Neural cell (in vitro differentiated cells): ENCODE data around the gene COX7A2. TPM values are rescaled to one million over a fixed set of nuclear protein-coding genes. Genes with fewer than 3 reads are reported as not detected.

ENCODE experiments used
- H2AFZ ChIP-seq: fragments of 200-600, 300-800 bp; sonication (generic), shearing (Covaris generic); 2 replicates; pipeline ENCODE4 v1.6.0; 2014; ENCODE audit warnings: low read depth, mild to moderate bottlenecking, antibody characterized with exemption, low read length, moderate library complexity
- H3F3A ChIP-seq: fragments of 200-600 bp; shearing (Covaris generic); 2 replicates; pipeline ENCODE4 v1.6.1; 2016; ENCODE audit warnings: mild to moderate bottlenecking, moderate library complexity, mixed read lengths, antibody characterized with exemption, low read length; ENCODE audit not compliant: insufficient read depth, poor library complexity, severe bottlenecking
- H3K27ac ChIP-seq: fragments of 200-600, 300-800 bp; sonication (generic), shearing (Covaris generic); 2 replicates; pipeline ENCODE4 v1.5.1; 2014; ENCODE audit warnings: mild to moderate bottlenecking, low read length, moderate library complexity
- H3K27me3 ChIP-seq: fragments of 300-800, 200-600 bp; sonication (generic), shearing (Covaris generic); 2 replicates; pipeline ENCODE4 v1.6.0; 2014; ENCODE audit warnings: mild to moderate bottlenecking, low read depth, low read length, moderate library complexity; ENCODE audit not compliant: insufficient read depth
- H3K36me3 ChIP-seq: fragments of 300-800, 200-600 bp; sonication (generic), shearing (Covaris generic); 2 replicates; pipeline ENCODE4 v1.5.1; 2014; ENCODE audit warnings: mild to moderate bottlenecking, antibody characterized with exemption, low read length, moderate library complexity; ENCODE audit not compliant: insufficient read depth
- H3K4me2 ChIP-seq: fragments of 300-800, 200-600 bp; sonication (generic), shearing (Covaris generic); 2 replicates; pipeline ENCODE4 v1.6.0; 2014; ENCODE audit warnings: mild to moderate bottlenecking, low read length
- H3K4me3 ChIP-seq: fragments of 300-800, 200-600 bp; sonication (generic), shearing (Covaris generic); 2 replicates; pipeline ENCODE4 v1.5.1; 2014; ENCODE audit warnings: mild to moderate bottlenecking, low read length, moderate library complexity
- H3K79me2 ChIP-seq: fragments of 200-600 bp; shearing (Covaris generic); replicated peaks from 2 replicates; pipeline ENCODE4 v1.6.0; 2014; ENCODE audit warnings: mild to moderate bottlenecking, low read length, moderate library complexity; ENCODE audit not compliant: insufficient read depth
- H3K9ac ChIP-seq: fragments of 300-800, 200-600 bp; sonication (generic), shearing (Covaris generic); 2 replicates; pipeline ENCODE4 v1.6.1; 2016; ENCODE audit warnings: mild to moderate bottlenecking, low read length, mixed read lengths
- H3K9me2 ChIP-seq: fragments of 200-600 bp; shearing (Covaris generic); 2 replicates; pipeline ENCODE4 v1.6.1; 2016; ENCODE audit warnings: mild to moderate bottlenecking, low read length, mixed read lengths; ENCODE audit not compliant: insufficient read depth
- H3K9me3 ChIP-seq: fragments of 200-600, 300-800 bp; sonication (generic), shearing (Covaris generic); 2 replicates; pipeline ENCODE4 v1.6.1; 2016; ENCODE audit warnings: mild to moderate bottlenecking, mixed run types, low read length, moderate library complexity, mixed read lengths
- H4K20me1 ChIP-seq: fragments of 200-600 bp; shearing (Covaris generic); 2 replicates; pipeline ENCODE4 v1.6.1; 2016; ENCODE audit warnings: mild to moderate bottlenecking, mixed run types; ENCODE audit not compliant: insufficient read depth
- EP300 ChIP-seq: fragments of 450-650 bp; conservative IDR thresholded peaks from 2 replicates; pipeline ENCODE4 v1.6.1; 2014; ENCODE audit warnings: antibody characterized with exemption, mild to moderate bottlenecking, moderate library complexity; ENCODE audit not compliant: poor library complexity, severe bottlenecking
- EZH2 ChIP-seq: fragments of 200-600, 300-800 bp; shearing (Covaris generic), sonication (generic); IDR thresholded peaks from 2 replicates; pipeline ENCODE4 v1.6.1; 2014; ENCODE audit warnings: antibody characterized with exemption, low read length, borderline replicate concordance, mild to moderate bottlenecking; ENCODE audit not compliant: insufficient read depth, poor library complexity, severe bottlenecking
- MXI1 ChIP-seq: fragments of 450-650 bp; conservative IDR thresholded peaks from 2 replicates; pipeline ENCODE4 v1.6.1; 2014; ENCODE audit warnings: antibody characterized with exemption, mild to moderate bottlenecking; ENCODE audit not compliant: poor library complexity, severe bottlenecking
- POLR2AphosphoS5 ChIP-seq: IDR thresholded peaks from 2 replicates; pipeline ENCODE4 v1.6.1; 2012
- RAD21 ChIP-seq: fragments of 450-650 bp; conservative IDR thresholded peaks from 2 replicates; pipeline ENCODE4 v1.6.1; 2014; ENCODE audit warnings: antibody characterized with exemption, mild to moderate bottlenecking, moderate library complexity
- SMC3 ChIP-seq: fragments of 450-650 bp; conservative IDR thresholded peaks from 2 replicates; pipeline ENCODE4 v1.6.1; 2014; ENCODE audit warnings: antibody characterized with exemption, mild to moderate bottlenecking, moderate library complexity; ENCODE audit not compliant: poor library complexity
- TAF1 ChIP-seq: IDR thresholded peaks from 2 replicates; pipeline ENCODE4 v1.6.1; 2012; ENCODE audit warnings: low read depth
- polyA plus RNA-seq: library from polyadenylated mRNA; depleted of rRNA; stranded (reverse); fragments of >200 nt; gene quantifications from 2 replicates; pipeline ENCODE4 v1.2.3, GENCODE V29; 2014
- TF ChIP-seq, protein P1 (sequence below): fragments of 450-650 bp; IDR thresholded peaks from 2 replicates; pipeline ENCODE4 v1.5.1; 2014; ENCODE audit warnings: antibody characterized with exemption, mild to moderate bottlenecking, moderate library complexity; ENCODE audit not compliant: poor library complexity, severe bottlenecking
- TF ChIP-seq, protein P2 (sequence below): IDR thresholded peaks from 2 replicates; pipeline ENCODE4 v1.6.1; 2012; ENCODE audit warnings: borderline replicate concordance

Gene COX7A2
- polyA plus RNA-seq, 1 donor from 2014 or later, result 2,909 TPM

DNA sequence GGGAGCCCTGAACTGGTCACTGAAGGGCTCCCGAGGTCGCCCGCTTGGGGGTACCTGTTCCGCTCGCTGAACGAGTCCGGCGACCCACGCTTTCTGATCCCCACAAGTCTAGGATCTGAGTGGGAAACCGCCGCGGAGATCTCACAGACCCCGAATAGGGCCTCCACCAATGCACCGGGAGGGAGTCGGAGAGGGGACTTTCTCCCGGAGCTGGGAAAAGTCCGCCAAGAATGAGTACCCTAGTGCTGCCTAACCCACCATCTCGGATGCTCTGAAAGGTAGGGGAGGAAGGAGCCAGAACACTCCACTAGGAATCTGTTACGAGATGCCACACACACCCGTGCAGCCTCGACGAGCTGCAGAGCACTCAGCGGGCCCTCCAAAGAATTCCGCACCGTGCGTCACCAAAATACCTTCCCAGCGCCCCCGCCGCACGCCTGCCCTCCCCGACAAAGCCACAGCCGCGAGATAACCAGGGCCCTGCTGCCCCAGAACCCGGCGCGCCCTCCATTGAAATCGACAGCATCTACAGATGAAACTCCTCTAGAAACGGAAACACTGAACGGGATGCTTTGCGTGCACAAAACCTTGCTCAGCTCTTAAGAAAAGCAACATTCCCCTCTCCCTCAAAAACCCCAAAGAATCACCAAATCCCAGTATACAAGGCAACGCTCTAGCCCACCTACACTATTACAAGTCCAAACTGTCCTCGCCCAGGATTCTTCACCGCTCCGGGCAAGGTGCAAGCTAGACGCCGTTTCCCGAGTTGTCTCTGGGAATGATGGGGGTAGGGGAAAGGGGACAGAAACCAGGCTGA lies 38.4 kb downstream of the COX7A2 start:
- Histone ChIP-seq H3K4me2 (peak overlapping the region; percentile 98), H3K27ac (no peak overlapping the region), H3K4me3 (peak overlapping the region; percentile 69), H3K9me3 (no peaks in the 10 kb centered on the region), H2AFZ (peak overlapping the region; percentile 1), H3K79me2 (no peaks in the 10 kb centered on the region), H3K9ac (no peak overlapping the region), H3K9me2 (no peaks in the 10 kb centered on the region), H3K36me3 (no peaks in the 10 kb centered on the region), H3K27me3 (peaks cover 97% of the 10 kb centered on the region), H3F3A (no peaks in the 10 kb centered on the region), H4K20me1 (no peaks in the 10 kb centered on the region)
- TF ChIP-seq EZH2 (peak; percentile 66), POLR2AphosphoS5 (no peak)

DNA sequence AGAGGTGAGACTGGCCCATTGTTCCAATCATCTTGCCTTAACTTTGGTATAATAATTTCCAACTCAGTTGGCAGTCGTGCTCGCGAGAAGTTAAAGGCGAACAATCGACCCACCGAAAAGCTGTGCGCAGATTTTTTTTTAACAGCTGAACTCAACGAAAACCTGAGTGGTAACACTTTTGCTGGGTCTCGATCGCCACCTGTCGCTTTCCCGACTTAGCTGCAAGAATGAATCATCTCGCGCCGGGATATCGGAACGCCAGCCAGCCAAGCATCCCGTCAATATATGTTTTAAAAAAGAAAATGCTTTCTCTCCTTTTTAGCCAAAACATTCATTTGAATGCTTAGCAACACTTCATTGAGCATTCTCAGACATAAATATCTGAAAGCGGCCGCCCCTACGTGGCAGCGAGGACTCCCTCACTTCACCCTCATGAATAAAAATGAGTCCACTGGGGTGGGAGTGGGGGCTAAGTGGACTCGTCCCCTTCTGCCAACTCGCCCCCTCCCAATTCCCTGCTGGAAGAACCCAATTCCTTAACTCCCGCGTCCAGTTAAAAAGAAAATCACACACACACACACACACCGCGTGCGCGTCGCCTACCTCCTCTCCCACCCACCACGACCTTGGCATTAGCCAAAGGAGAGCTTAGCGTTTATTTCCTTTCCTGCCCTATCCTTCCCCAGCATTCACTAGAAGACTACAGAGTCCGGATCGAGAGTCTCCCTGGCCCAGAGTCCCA lies 39.2 kb downstream of the COX7A2 start:
- Histone ChIP-seq H3K36me3 (no peaks in the 10 kb centered on the region), H3K4me3 (peak overlapping the region; percentile 69), H3K9ac (peak overlapping the region; percentile 24), H3F3A (no peaks in the 10 kb centered on the region), H3K27ac (no peak overlapping the region), H3K4me2 (peak overlapping the region; percentile 98), H3K27me3 (peaks cover 90% of the 10 kb centered on the region), H3K9me3 (no peaks in the 10 kb centered on the region), H4K20me1 (no peaks in the 10 kb centered on the region), H2AFZ (no peak overlapping the region), H3K9me2 (no peaks in the 10 kb centered on the region), H3K79me2 (no peaks in the 10 kb centered on the region)
- TF ChIP-seq RAD21 (peak; percentile 95), EZH2 (no peak), SMC3 (peak; percentile 97)
- TF ChIP-seq, protein P1, sequence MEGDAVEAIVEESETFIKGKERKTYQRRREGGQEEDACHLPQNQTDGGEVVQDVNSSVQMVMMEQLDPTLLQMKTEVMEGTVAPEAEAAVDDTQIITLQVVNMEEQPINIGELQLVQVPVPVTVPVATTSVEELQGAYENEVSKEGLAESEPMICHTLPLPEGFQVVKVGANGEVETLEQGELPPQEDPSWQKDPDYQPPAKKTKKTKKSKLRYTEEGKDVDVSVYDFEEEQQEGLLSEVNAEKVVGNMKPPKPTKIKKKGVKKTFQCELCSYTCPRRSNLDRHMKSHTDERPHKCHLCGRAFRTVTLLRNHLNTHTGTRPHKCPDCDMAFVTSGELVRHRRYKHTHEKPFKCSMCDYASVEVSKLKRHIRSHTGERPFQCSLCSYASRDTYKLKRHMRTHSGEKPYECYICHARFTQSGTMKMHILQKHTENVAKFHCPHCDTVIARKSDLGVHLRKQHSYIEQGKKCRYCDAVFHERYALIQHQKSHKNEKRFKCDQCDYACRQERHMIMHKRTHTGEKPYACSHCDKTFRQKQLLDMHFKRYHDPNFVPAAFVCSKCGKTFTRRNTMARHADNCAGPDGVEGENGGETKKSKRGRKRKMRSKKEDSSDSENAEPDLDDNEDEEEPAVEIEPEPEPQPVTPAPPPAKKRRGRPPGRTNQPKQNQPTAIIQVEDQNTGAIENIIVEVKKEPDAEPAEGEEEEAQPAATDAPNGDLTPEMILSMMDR, result peak; percentile 90

DNA sequence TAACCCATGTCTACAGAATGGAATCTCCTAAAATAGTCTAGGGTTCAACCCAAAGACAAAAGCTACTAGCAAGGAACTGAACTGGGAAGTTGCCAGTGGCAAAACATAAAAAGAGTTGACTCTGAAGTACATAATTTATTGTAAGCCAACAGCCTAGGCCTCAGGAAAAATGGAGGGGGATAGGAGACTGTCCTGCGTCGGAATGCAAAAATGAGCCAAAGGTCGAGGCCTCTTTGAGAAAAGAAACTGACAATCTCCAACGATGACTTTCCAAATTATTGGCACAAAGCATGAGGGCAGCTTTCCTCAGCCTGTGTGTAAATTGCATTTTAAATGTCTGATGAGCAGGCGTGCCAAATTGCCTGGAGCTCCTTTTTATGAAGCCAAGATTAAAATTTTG lies 39.9 kb downstream of the COX7A2 start:
- H3K9ac ChIP-seq, result no peak overlapping the region
- no peaks in the 10 kb centered on the region for H3F3A ChIP-seq
- H3K27ac ChIP-seq, result no peak overlapping the region
- peak overlapping the region; percentile 69 for H3K4me3 ChIP-seq
- no peak overlapping the region for H2AFZ ChIP-seq
- no peaks in the 10 kb centered on the region for H4K20me1 ChIP-seq
- no peaks in the 10 kb centered on the region for H3K79me2 ChIP-seq
- peaks cover 86% of the 10 kb centered on the region for H3K27me3 ChIP-seq
- H3K9me3 ChIP-seq, result no peaks in the 10 kb centered on the region
- no peak overlapping the region for H3K4me2 ChIP-seq
- no peaks in the 10 kb centered on the region for H3K36me3 ChIP-seq
- no peaks in the 10 kb centered on the region for H3K9me2 ChIP-seq
- TF ChIP-seq, protein P2, sequence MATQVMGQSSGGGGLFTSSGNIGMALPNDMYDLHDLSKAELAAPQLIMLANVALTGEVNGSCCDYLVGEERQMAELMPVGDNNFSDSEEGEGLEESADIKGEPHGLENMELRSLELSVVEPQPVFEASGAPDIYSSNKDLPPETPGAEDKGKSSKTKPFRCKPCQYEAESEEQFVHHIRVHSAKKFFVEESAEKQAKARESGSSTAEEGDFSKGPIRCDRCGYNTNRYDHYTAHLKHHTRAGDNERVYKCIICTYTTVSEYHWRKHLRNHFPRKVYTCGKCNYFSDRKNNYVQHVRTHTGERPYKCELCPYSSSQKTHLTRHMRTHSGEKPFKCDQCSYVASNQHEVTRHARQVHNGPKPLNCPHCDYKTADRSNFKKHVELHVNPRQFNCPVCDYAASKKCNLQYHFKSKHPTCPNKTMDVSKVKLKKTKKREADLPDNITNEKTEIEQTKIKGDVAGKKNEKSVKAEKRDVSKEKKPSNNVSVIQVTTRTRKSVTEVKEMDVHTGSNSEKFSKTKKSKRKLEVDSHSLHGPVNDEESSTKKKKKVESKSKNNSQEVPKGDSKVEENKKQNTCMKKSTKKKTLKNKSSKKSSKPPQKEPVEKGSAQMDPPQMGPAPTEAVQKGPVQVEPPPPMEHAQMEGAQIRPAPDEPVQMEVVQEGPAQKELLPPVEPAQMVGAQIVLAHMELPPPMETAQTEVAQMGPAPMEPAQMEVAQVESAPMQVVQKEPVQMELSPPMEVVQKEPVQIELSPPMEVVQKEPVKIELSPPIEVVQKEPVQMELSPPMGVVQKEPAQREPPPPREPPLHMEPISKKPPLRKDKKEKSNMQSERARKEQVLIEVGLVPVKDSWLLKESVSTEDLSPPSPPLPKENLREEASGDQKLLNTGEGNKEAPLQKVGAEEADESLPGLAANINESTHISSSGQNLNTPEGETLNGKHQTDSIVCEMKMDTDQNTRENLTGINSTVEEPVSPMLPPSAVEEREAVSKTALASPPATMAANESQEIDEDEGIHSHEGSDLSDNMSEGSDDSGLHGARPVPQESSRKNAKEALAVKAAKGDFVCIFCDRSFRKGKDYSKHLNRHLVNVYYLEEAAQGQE, result no peak
- TF ChIP-seq SMC3 (no peak), EZH2 (no peak), MXI1 (no peak), TAF1 (no peak), EP300 (no peak), RAD21 (no peak), POLR2AphosphoS5 (no peak)
- TF ChIP-seq, protein P1, result no peak
